SK-N-SH treated with all-trans-retinoic acid at 6 μM for 48 hours (cell line): ENCODE data around the gene GALT.
A peak's percentile ranks its signal among the peaks of the same experiment; 100 is the strongest.

Experiments used
- ATAC-seq: fragments of 200-7000 bp; cut with Tn5 transposase; 3 replicates; pipeline ENCODE4 v1.9.1; 2020; ENCODE audit warnings: mild to moderate bottlenecking, moderate library complexity
- ARNTL ChIP-seq: fragments of 450-650 bp; formaldehyde crosslinking; IDR thresholded peaks from 2 replicates; pipeline ENCODE4 v1.5.0; 2020; ENCODE audit warnings: low read depth, mild to moderate bottlenecking, moderate library complexity, borderline replicate concordance
- BACH2 ChIP-seq: fragments of 250-450 bp; sonication (Bioruptor Pico); IDR thresholded peaks from 2 replicates; pipeline ENCODE4 v1.9.0; 2021; ENCODE audit warnings: mild to moderate bottlenecking, borderline replicate concordance
- CREB5 ChIP-seq: fragments of 250-450 bp; sonication (Bioruptor Pico); IDR thresholded peaks from 2 replicates; pipeline ENCODE4 v1.5.1; 2020; ENCODE audit warnings: low read depth, mild to moderate bottlenecking, moderate library complexity
- CSDC2 ChIP-seq: fragments of 250-450 bp; sonication (Bioruptor Pico); IDR thresholded peaks from 2 replicates; pipeline ENCODE4 v1.5.0; 2020; ENCODE audit warnings: mild to moderate bottlenecking, moderate library complexity
- ESRRG ChIP-seq: fragments of 250-450 bp; sonication (Bioruptor Pico); IDR thresholded peaks from 2 replicates; pipeline ENCODE4 v1.6.1; 2021; ENCODE audit warnings: mild to moderate bottlenecking
- ISL1 ChIP-seq: fragments of 250-450 bp; sonication (Bioruptor Pico); IDR thresholded peaks from 2 replicates; pipeline ENCODE4 v2.1.2; 2022; ENCODE audit warnings: mild to moderate bottlenecking, moderate library complexity
- OSR1 ChIP-seq: fragments of 250-450 bp; sonication (Bioruptor Pico); IDR thresholded peaks from 2 replicates; pipeline ENCODE4 v1.8.0; 2022; ENCODE audit warnings: moderate library complexity, mild to moderate bottlenecking, inconsistent platforms
- POU6F1 ChIP-seq: fragments of 250-450 bp; sonication (Bioruptor Pico); IDR thresholded peaks from 2 replicates; pipeline ENCODE4 v1.8.0; 2021; ENCODE audit warnings: low read depth, mild to moderate bottlenecking, moderate library complexity, borderline replicate concordance
- PPARA ChIP-seq: fragments of 250-450 bp; sonication (Bioruptor Pico); IDR thresholded peaks from 2 replicates; pipeline ENCODE4 v1.5.0; 2020; ENCODE audit warnings: mild to moderate bottlenecking, borderline replicate concordance
- RARB ChIP-seq: fragments of 250-450 bp; sonication (Bioruptor Pico); IDR thresholded peaks from 2 replicates; pipeline ENCODE4 v1.8.0; 2021; ENCODE audit warnings: mild to moderate bottlenecking, moderate library complexity
- SNAI2 ChIP-seq: fragments of 250-450 bp; sonication (Bioruptor Pico); IDR thresholded peaks from 2 replicates; pipeline ENCODE4 v1.5.0; 2020; ENCODE audit warnings: mild to moderate bottlenecking, moderate library complexity
- ZC3H10 ChIP-seq: fragments of 250-450 bp; sonication (Bioruptor Pico); IDR thresholded peaks from 2 replicates; pipeline ENCODE4 v1.5.1; 2021; ENCODE audit warnings: mild to moderate bottlenecking, moderate library complexity
- ZFP3 ChIP-seq: fragments of 250-450 bp; sonication (Bioruptor Pico); IDR thresholded peaks from 2 replicates; pipeline ENCODE4 v1.5.0; 2020; ENCODE audit warnings: mild to moderate bottlenecking, moderate library complexity
- ZFP30 ChIP-seq: fragments of 450-650 bp; formaldehyde crosslinking; IDR thresholded peaks from 2 replicates; pipeline ENCODE4 v1.5.0; 2022; ENCODE audit warnings: mild to moderate bottlenecking, moderate library complexity
- ZNF565 ChIP-seq: fragments of 450-650 bp; formaldehyde crosslinking; conservative IDR thresholded peaks from 2 replicates; pipeline ENCODE4 v1.5.0; 2020; ENCODE audit warnings: low read depth, mild to moderate bottlenecking, moderate library complexity
- ZNF70 ChIP-seq: fragments of 450-650 bp; formaldehyde crosslinking; IDR thresholded peaks from 2 replicates; pipeline ENCODE4 v1.5.0; 2020; ENCODE audit warnings: mild to moderate bottlenecking, moderate library complexity
- ZNF8 ChIP-seq: fragments of 450-650 bp; formaldehyde crosslinking; IDR thresholded peaks from 2 replicates; pipeline ENCODE4 v1.5.0; 2020; ENCODE audit warnings: mild to moderate bottlenecking, moderate library complexity
- TF ChIP-seq, protein P1 (sequence below): fragments of 250-450 bp; sonication (Bioruptor Pico); IDR thresholded peaks from 2 replicates; pipeline ENCODE4 v1.8.0; 2020; ENCODE audit warnings: mild to moderate bottlenecking, moderate library complexity, borderline replicate concordance
- TF ChIP-seq, protein P2 (sequence below): fragments of 250-450 bp; sonication (Bioruptor Pico); IDR thresholded peaks from 2 replicates; pipeline ENCODE4 v1.5.0; 2020; ENCODE audit warnings: mild to moderate bottlenecking, moderate library complexity
- TF ChIP-seq, protein P3 (sequence below): fragments of 250-450 bp; sonication (Bioruptor Pico); IDR thresholded peaks from 2 replicates; pipeline ENCODE4 v1.5.1; 2021; ENCODE audit warnings: mild to moderate bottlenecking, moderate library complexity

Gene GALT

GRCh38 chr9:34620061-34620994, 26.1 kb upstream of the GALT start, which contains the start of gene DCTN3:
Gene DCTN3 (minus strand): TSS chr9:34620495. CDS start chr9:34620464, 31 bp downstream.
- peak; percentile 100 for ATAC-seq
- TF ChIP-seq POU6F1 (CRISPR knock-in tag) (no peak), ZFP3 (CRISPR knock-in tag) (no peak)

DNA sequence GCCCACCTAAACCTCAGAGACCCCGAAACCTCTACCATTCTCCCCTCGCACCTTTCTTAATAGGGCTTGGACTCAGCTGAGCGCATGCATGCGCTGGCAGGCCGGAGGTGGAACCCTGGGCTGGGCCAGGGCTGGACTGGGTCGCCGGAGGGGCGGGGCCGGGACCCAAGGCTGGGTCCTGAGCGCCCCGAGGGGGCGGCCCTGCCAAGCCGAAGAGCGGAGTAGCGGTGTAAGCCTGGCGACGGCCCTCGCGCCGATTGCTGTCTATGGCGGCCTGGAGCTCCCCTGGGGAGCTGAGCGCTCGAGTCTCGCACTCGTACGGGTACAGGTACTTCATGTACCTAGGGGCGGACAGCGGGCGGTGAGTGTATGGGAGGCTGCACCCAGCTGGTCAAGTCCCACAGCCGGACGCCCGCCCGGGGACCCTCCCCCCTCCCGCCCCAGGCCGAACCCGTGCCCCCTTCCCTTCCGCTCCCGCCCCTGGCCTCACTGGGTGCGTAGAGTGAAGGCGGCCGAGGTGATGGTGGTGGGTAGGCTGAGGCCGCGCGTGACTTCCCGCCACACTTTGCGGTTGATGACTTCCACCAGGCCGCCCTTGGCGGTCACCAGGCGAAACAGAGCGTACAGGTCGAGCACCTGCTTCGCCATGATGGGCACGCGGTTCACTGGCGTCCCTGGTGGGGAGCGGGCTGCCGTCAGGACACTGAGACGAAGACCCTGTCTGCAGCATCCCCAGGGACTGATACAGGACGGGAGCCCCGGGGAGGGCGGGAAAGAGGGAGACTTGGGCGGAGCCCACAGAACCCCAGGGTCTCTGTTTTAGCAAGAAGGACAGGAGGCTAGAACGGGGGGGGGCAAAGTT, 22.9 kb upstream of the GALT start:
- no peak for ATAC-seq
- TF ChIP-seq ISL1 (no peak), SNAI2 (CRISPR knock-in tag) (no peak), ZNF8 (CRISPR knock-in tag) (no peak), ZNF565 (no peak), RARB (CRISPR knock-in tag) (no peak), ARNTL (CRISPR knock-in tag) (no peak), ZFP3 (CRISPR knock-in tag) (no peak), CSDC2 (CRISPR knock-in tag) (no peak), ESRRG (no peak), BACH2 (no peak), ZNF70 (CRISPR knock-in tag) (no peak), PPARA (CRISPR knock-in tag) (no peak), ZC3H10 (CRISPR knock-in tag) (no peak), CREB5 (CRISPR knock-in tag) (no peak), OSR1 (no peak), ZFP30 (CRISPR knock-in tag) (no peak), POU6F1 (CRISPR knock-in tag) (no peak)
- TF ChIP-seq, protein P1, sequence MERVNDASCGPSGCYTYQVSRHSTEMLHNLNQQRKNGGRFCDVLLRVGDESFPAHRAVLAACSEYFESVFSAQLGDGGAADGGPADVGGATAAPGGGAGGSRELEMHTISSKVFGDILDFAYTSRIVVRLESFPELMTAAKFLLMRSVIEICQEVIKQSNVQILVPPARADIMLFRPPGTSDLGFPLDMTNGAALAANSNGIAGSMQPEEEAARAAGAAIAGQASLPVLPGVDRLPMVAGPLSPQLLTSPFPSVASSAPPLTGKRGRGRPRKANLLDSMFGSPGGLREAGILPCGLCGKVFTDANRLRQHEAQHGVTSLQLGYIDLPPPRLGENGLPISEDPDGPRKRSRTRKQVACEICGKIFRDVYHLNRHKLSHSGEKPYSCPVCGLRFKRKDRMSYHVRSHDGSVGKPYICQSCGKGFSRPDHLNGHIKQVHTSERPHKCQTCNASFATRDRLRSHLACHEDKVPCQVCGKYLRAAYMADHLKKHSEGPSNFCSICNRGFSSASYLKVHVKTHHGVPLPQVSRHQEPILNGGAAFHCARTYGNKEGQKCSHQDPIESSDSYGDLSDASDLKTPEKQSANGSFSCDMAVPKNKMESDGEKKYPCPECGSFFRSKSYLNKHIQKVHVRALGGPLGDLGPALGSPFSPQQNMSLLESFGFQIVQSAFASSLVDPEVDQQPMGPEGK (CRISPR knock-in tag): no peak
- TF ChIP-seq, protein P2, sequence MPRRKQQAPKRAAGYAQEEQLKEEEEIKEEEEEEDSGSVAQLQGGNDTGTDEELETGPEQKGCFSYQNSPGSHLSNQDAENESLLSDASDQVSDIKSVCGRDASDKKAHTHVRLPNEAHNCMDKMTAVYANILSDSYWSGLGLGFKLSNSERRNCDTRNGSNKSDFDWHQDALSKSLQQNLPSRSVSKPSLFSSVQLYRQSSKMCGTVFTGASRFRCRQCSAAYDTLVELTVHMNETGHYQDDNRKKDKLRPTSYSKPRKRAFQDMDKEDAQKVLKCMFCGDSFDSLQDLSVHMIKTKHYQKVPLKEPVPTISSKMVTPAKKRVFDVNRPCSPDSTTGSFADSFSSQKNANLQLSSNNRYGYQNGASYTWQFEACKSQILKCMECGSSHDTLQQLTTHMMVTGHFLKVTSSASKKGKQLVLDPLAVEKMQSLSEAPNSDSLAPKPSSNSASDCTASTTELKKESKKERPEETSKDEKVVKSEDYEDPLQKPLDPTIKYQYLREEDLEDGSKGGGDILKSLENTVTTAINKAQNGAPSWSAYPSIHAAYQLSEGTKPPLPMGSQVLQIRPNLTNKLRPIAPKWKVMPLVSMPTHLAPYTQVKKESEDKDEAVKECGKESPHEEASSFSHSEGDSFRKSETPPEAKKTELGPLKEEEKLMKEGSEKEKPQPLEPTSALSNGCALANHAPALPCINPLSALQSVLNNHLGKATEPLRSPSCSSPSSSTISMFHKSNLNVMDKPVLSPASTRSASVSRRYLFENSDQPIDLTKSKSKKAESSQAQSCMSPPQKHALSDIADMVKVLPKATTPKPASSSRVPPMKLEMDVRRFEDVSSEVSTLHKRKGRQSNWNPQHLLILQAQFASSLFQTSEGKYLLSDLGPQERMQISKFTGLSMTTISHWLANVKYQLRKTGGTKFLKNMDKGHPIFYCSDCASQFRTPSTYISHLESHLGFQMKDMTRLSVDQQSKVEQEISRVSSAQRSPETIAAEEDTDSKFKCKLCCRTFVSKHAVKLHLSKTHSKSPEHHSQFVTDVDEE (CRISPR knock-in tag): no peak
- TF ChIP-seq, protein P3, sequence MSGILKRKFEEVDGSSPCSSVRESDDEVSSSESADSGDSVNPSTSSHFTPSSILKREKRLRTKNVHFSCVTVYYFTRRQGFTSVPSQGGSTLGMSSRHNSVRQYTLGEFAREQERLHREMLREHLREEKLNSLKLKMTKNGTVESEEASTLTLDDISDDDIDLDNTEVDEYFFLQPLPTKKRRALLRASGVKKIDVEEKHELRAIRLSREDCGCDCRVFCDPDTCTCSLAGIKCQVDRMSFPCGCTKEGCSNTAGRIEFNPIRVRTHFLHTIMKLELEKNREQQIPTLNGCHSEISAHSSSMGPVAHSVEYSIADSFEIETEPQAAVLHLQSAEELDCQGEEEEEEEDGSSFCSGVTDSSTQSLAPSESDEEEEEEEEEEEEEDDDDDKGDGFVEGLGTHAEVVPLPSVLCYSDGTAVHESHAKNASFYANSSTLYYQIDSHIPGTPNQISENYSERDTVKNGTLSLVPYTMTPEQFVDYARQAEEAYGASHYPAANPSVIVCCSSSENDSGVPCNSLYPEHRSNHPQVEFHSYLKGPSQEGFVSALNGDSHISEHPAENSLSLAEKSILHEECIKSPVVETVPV (CRISPR knock-in tag): no peak
